GM23338 (cell line): ENCODE measurements around the gene PPFIBP2. TPM values are rescaled to one million over a fixed set of nuclear protein-coding genes. Genes with fewer than 3 reads are reported as not detected.

Source experiments
- ATAC-seq: fragments of 200-7000 bp; cut with Tn5 transposase; 3 replicates; pipeline ENCODE4 v1.9.1; 2020
- DNase-seq: peaks from one replicate; pipeline ENCODE4 v3.0.0-alpha.2; 2015; ENCODE audit warnings: low spot score
- H2AFZ ChIP-seq: fragments of 200-600 bp; sonication (generic); 2 replicates; pipeline ENCODE4 v1.8.0; 2016; ENCODE audit warnings: antibody characterized with exemption, mild to moderate bottlenecking, moderate library complexity
- H3F3A ChIP-seq: fragments of 200-600 bp; sonication (generic); replicated peaks from 2 replicates; pipeline ENCODE4 v1.8.0; 2017; ENCODE audit warnings: antibody characterized with exemption, mixed run types, low read depth
- H3K27ac ChIP-seq: fragments of 200-600 bp; sonication (generic); 2 replicates; pipeline ENCODE4 v1.6.1; 2016; ENCODE audit warnings: low read depth
- H3K27me3 ChIP-seq: fragments of 200-600 bp; sonication (generic); 2 replicates; pipeline ENCODE4 v1.8.0; 2016; ENCODE audit warnings: mild to moderate bottlenecking, mixed run types, moderate library complexity; ENCODE audit not compliant: insufficient read depth
- H3K36me3 ChIP-seq: fragments of 200-600 bp; sonication (generic); 2 replicates; pipeline ENCODE4 v1.8.0; 2016; ENCODE audit warnings: mild to moderate bottlenecking; ENCODE audit not compliant: insufficient read depth
- H3K4me1 ChIP-seq: fragments of 200-600 bp; sonication (generic); 2 replicates; pipeline ENCODE4 v1.8.0; 2016; ENCODE audit warnings: mild to moderate bottlenecking, moderate library complexity; ENCODE audit not compliant: insufficient read depth
- H3K4me2 ChIP-seq: fragments of 200-600 bp; sonication (generic); 2 replicates; pipeline ENCODE4 v1.7.1; 2017; ENCODE audit warnings: mixed run types
- H3K4me3 ChIP-seq: fragments of 200-600 bp; sonication (generic); 2 replicates; pipeline ENCODE4 v1.6.1; 2016; ENCODE audit warnings: mixed run types
- H3K79me2 ChIP-seq: fragments of 200-600 bp; sonication (generic); replicated peaks from 2 replicates; pipeline ENCODE4 v1.8.0; 2017; ENCODE audit warnings: mild to moderate bottlenecking; ENCODE audit not compliant: insufficient read depth
- H3K9me2 ChIP-seq: fragments of 200-600 bp; sonication (generic); 2 replicates; pipeline ENCODE4 v1.8.0; 2017; ENCODE audit not compliant: insufficient read depth
- H4K20me1 ChIP-seq: fragments of 200-600 bp; sonication (generic); replicated peaks from 2 replicates; pipeline ENCODE4 v1.8.0; 2017; ENCODE audit warnings: mild to moderate bottlenecking; ENCODE audit not compliant: insufficient read depth
- H3K27ac Mint-ChIP-seq: 2 replicates; pipeline ENCODE4 v1.8.0; 2020; ENCODE audit warnings: inconsistent platforms, mild to moderate bottlenecking, moderate library complexity, mixed read lengths
- H3K27me3 Mint-ChIP-seq: 3 replicates; pipeline ENCODE4 v1.8.0; 2022; ENCODE audit warnings: low read depth, mild to moderate bottlenecking, moderate library complexity, mixed read lengths, inconsistent platforms; ENCODE audit not compliant: insufficient read depth, poor library complexity
- H3K36me3 Mint-ChIP-seq: 3 replicates; pipeline ENCODE4 v1.8.0; 2021; ENCODE audit warnings: low read depth, mild to moderate bottlenecking, inconsistent platforms, moderate library complexity, mixed read lengths
- H3K4me1 Mint-ChIP-seq: 3 replicates; pipeline ENCODE4 v1.8.0; 2020; ENCODE audit warnings: mild to moderate bottlenecking, inconsistent platforms, mixed read lengths
- H3K4me3 Mint-ChIP-seq: 3 replicates; pipeline ENCODE4 v1.8.0; 2021; ENCODE audit warnings: moderate library complexity, mild to moderate bottlenecking, inconsistent platforms, mixed read lengths
- H3K9me3 Mint-ChIP-seq: 3 replicates; pipeline ENCODE4 v1.8.0; 2020; ENCODE audit warnings: moderate library complexity, mild to moderate bottlenecking, inconsistent platforms, mixed read lengths
- ETS1 ChIP-seq: IDR thresholded peaks from 2 replicates; pipeline ENCODE4 v1.6.1; 2016; ENCODE audit warnings: antibody characterized with exemption
- EZH2 ChIP-seq: fragments of 200-600 bp; sonication (generic); IDR thresholded peaks from one replicate; pipeline ENCODE4 v1.8.0; 2017; ENCODE audit warnings: antibody characterized with exemption, mild to moderate bottlenecking, low read depth; ENCODE audit not compliant: unreplicated experiment
- EZH2phosphoT487 ChIP-seq: fragments of 200-600 bp; sonication (generic); IDR thresholded peaks from one replicate; pipeline ENCODE4 v1.8.1; 2018; ENCODE audit warnings: antibody characterized with exemption; ENCODE audit not compliant: unreplicated experiment
- NANOG ChIP-seq: IDR thresholded peaks from 2 replicates; pipeline ENCODE4 v1.6.1; 2016; ENCODE audit warnings: antibody characterized with exemption, borderline replicate concordance
- ZNF114 ChIP-seq: fragments of 250-450 bp; sonication (Bioruptor Pico); IDR thresholded peaks from 2 replicates; pipeline ENCODE4 v1.5.0; 2020; ENCODE audit warnings: mild to moderate bottlenecking, moderate library complexity
- ZNF462 ChIP-seq: fragments of 250-450 bp; sonication (Bioruptor Pico); IDR thresholded peaks from 2 replicates; pipeline ENCODE4 v1.5.0; 2020; ENCODE audit warnings: mild to moderate bottlenecking, moderate library complexity
- polyA plus RNA-seq: library from polyadenylated mRNA; unstranded; fragments of >200 nt; fragmentation: Nextera tagmentation; extraction: Ambion mirVana; gene quantifications from 2 replicates; pipeline ENCODE4 v1.2.1, GENCODE V29; 2016
- total RNA-seq: library from RNA; depleted of rRNA; stranded (reverse); fragments of >200 nt; shearing (Covaris generic); gene quantifications from 2 replicates; pipeline ENCODE4 v1.2.3, GENCODE V29; 2014
- TF ChIP-seq, protein P1 (sequence below), 2 experiments: fragments of 200-600 bp in 1 of 2; sonication (generic) in 1 of 2; conservative IDR thresholded peaks; 2 replicates each; pipeline versions ENCODE4 v1.5.1 to v1.6.1; 2016 to 2017; ENCODE audit warnings: antibody characterized with exemption in 2 of 2, low read depth in 2 of 2, mild to moderate bottlenecking in 2 of 2, moderate library complexity in 1 of 2
- TF ChIP-seq, protein P2 (sequence below): IDR thresholded peaks from one replicate; pipeline ENCODE4 v1.6.1; 2018; ENCODE audit warnings: antibody characterized with exemption; ENCODE audit not compliant: unreplicated experiment

Gene PPFIBP2
- total and polyA plus RNA-seq, 2 experiments from 2014 or later, result 7.1 to 14.8 TPM

- no peaks in the 10 kb centered on the region for H3K9me3 Mint-ChIP-seq
- no peak overlapping the region for H3K4me3 Mint-ChIP-seq
- DNase-seq (no peak), ATAC-seq (no peak)
- H3K36me3 ChIP-seq, result no peaks in the 10 kb centered on the region
- no peak overlapping the region for H3K4me3 ChIP-seq
- TF ChIP-seq ZNF114 (CRISPR knock-in tag), result no peak
- no peak for TF ChIP-seq NANOG
- TF ChIP-seq EZH2phosphoT487, result no peak
- TF ChIP-seq, protein P1, sequence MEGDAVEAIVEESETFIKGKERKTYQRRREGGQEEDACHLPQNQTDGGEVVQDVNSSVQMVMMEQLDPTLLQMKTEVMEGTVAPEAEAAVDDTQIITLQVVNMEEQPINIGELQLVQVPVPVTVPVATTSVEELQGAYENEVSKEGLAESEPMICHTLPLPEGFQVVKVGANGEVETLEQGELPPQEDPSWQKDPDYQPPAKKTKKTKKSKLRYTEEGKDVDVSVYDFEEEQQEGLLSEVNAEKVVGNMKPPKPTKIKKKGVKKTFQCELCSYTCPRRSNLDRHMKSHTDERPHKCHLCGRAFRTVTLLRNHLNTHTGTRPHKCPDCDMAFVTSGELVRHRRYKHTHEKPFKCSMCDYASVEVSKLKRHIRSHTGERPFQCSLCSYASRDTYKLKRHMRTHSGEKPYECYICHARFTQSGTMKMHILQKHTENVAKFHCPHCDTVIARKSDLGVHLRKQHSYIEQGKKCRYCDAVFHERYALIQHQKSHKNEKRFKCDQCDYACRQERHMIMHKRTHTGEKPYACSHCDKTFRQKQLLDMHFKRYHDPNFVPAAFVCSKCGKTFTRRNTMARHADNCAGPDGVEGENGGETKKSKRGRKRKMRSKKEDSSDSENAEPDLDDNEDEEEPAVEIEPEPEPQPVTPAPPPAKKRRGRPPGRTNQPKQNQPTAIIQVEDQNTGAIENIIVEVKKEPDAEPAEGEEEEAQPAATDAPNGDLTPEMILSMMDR (conservative IDR thresholded peaks at IDR 0.05; ENCODE audit: low read depth in 2 of 2), result no peak
- TF ChIP-seq, protein P2, sequence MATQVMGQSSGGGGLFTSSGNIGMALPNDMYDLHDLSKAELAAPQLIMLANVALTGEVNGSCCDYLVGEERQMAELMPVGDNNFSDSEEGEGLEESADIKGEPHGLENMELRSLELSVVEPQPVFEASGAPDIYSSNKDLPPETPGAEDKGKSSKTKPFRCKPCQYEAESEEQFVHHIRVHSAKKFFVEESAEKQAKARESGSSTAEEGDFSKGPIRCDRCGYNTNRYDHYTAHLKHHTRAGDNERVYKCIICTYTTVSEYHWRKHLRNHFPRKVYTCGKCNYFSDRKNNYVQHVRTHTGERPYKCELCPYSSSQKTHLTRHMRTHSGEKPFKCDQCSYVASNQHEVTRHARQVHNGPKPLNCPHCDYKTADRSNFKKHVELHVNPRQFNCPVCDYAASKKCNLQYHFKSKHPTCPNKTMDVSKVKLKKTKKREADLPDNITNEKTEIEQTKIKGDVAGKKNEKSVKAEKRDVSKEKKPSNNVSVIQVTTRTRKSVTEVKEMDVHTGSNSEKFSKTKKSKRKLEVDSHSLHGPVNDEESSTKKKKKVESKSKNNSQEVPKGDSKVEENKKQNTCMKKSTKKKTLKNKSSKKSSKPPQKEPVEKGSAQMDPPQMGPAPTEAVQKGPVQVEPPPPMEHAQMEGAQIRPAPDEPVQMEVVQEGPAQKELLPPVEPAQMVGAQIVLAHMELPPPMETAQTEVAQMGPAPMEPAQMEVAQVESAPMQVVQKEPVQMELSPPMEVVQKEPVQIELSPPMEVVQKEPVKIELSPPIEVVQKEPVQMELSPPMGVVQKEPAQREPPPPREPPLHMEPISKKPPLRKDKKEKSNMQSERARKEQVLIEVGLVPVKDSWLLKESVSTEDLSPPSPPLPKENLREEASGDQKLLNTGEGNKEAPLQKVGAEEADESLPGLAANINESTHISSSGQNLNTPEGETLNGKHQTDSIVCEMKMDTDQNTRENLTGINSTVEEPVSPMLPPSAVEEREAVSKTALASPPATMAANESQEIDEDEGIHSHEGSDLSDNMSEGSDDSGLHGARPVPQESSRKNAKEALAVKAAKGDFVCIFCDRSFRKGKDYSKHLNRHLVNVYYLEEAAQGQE, result no peak
- no peak for TF ChIP-seq ETS1
- TF ChIP-seq ZNF462 (CRISPR knock-in tag), result no peak
- no peak for TF ChIP-seq EZH2
- no peaks in the 10 kb centered on the region; the same call in 1 of the 2 replicates for H4K20me1 ChIP-seq
- peaks cover 8% of the 10 kb centered on the region for H3K4me1 ChIP-seq
- peaks cover 13% of the 10 kb centered on the region; the same call in 1 of the 2 replicates for H3K9me2 ChIP-seq
- no peak overlapping the region for H2AFZ ChIP-seq
- H3K27ac ChIP-seq, result no peak overlapping the region
- H3K79me2 ChIP-seq, result no peaks in the 10 kb centered on the region
- H3K27me3 Mint-ChIP-seq, result peaks cover 3% of the 10 kb centered on the region
- no peak overlapping the region for H3K27ac Mint-ChIP-seq
- H3K36me3 Mint-ChIP-seq, result no peaks in the 10 kb centered on the region
- H3K4me1 Mint-ChIP-seq, result peaks cover 15% of the 10 kb centered on the region
- H3K4me2 ChIP-seq, result no peak overlapping the region
- H3K27me3 ChIP-seq, result no peaks in the 10 kb centered on the region
- H3F3A ChIP-seq, result no peaks in the 10 kb centered on the region
Observed at GRCh38 chr11:7590529-7590928, 76.7 kb downstream of the PPFIBP2 start.
